CD4-positive, alpha-beta T cell treated with Interleukin-6 for 4 hours (primary cell): ENCODE results near the gene PPDPF.

ENCODE experiments used
- DNase-seq: peaks from one replicate; pipeline ENCODE4 v3.0.0-alpha.2; 2020; ENCODE audit warnings: mixed read lengths

Gene PPDPF

GRCh38 chr20:63522091-63522868 is 1.7 kb downstream of the PPDPF start:
- no peak for DNase-seq

GRCh38 chr20:63522981-63523611 is 2.5 kb downstream of the PPDPF start:
- DNase-seq: no peak

GRCh38 chr20:63525185-63525584 is 4.6 kb downstream of the PPDPF start:
- no peak for DNase-seq

GRCh38 chr20:63525971-63526370 is 5.4 kb downstream of the PPDPF start:
- DNase-seq: no peak

- no peak for DNase-seq
These were observed 6.6 kb downstream of the PPDPF start for GRCh38 chr20:63527184-63527583.

GRCh38 chr20:63529180-63529860 is 8.8 kb downstream of the PPDPF start:
- no peak for DNase-seq

GRCh38 chr20:63529861-63530787 is 9.6 kb downstream of the PPDPF start:
- no peak for DNase-seq

GRCh38 chr20:63530788-63531160 is 10.2 kb downstream of the PPDPF start:
- no peak for DNase-seq

GRCh38 chr20:63531686-63532448 is 11.3 kb downstream of the PPDPF start:
- no peak for DNase-seq

GRCh38 chr20:63532449-63532971 is 11.9 kb downstream of the PPDPF start:
- DNase-seq: no peak

- DNase-seq: no peak
These were observed 12.8 kb downstream of the PPDPF start for GRCh38 chr20:63533388-63533787.

GRCh38 chr20:63533871-63534393 is 13.4 kb downstream of the PPDPF start:
- no peak for DNase-seq

- no peak for DNase-seq
These were observed 13.9 kb downstream of the PPDPF start for GRCh38 chr20:63534427-63534830.

- DNase-seq: peak; percentile 1
These were observed 14.5 kb downstream of the PPDPF start for GRCh38 chr20:63534831-63535651.

GRCh38 chr20:63536241-63536977 is 15.8 kb downstream of the PPDPF start:
- peak; percentile 1 for DNase-seq

- peak; percentile 39 for DNase-seq
These were observed 16.5 kb downstream of the PPDPF start, which contains the start of gene PTK6 for GRCh38 chr20:63536997-63537524. Gene PTK6, minus strand, starts transcription at chr20:63537376. Its CDS starts 62 bp downstream, at chr20:63537314.

- DNase-seq: peak; percentile 92
These were observed 17.1 kb downstream of the PPDPF start for GRCh38 chr20:63537525-63538203.

GRCh38 chr20:63538204-63539091 is 17.9 kb downstream of the PPDPF start:
- no peak for DNase-seq
